SH-SY5Y (cell line): ENCODE measurements around the gene NTM.
A peak's percentile ranks its signal among the peaks of the same experiment; 100 is the strongest.

Source experiments
- GATA2 ChIP-seq: IDR thresholded peaks from 2 replicates; pipeline ENCODE4 v1.6.1; 2011; ENCODE audit warnings: mild to moderate bottlenecking, low read depth, low read length
- GATA3 ChIP-seq: IDR thresholded peaks from 2 replicates; pipeline ENCODE4 v1.6.1; 2011; ENCODE audit warnings: low read depth, mild to moderate bottlenecking, low read length, moderate library complexity

Gene NTM

GRCh38 chr11:131969261-131969660 is 598.8 kb downstream of the NTM start:
- TF ChIP-seq GATA3, result no peak
- no peak for TF ChIP-seq GATA2

- no peak for TF ChIP-seq GATA3
These were observed 602.6 kb downstream of the NTM start for GRCh38 chr11:131973061-131973460.

- no peak for TF ChIP-seq GATA2
- TF ChIP-seq GATA3, result no peak
These were observed 605.2 kb downstream of the NTM start for GRCh38 chr11:131975619-131976018.

- TF ChIP-seq GATA2 (no peak), GATA3 (no peak)
These were observed 605.6 kb downstream of the NTM start for GRCh38 chr11:131976021-131976420.

- TF ChIP-seq GATA3, result no peak
- no peak for TF ChIP-seq GATA2
These were observed 606.8 kb downstream of the NTM start for GRCh38 chr11:131977231-131977630.

DNA sequence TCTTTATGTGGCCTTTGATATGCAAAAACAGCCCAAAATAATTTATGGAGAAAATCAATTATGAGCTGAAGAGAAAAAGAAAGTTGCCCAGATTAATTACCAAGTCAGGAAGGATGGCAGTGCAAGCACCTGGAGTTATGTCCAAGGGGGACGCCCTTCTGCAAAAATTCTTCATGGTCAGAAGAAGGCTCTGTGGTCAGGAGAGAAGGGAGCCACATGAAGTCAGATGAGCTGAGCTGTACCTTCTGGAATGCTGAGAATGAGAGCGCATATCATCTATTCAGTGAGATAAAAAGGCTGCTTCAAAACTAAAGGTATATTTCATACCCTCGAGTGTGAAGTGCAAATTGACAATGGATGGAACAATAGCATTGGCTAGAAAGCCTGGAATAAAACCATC is 607.4 kb downstream of the NTM start:
- TF ChIP-seq GATA3 (no peak), GATA2 (no peak)

DNA sequence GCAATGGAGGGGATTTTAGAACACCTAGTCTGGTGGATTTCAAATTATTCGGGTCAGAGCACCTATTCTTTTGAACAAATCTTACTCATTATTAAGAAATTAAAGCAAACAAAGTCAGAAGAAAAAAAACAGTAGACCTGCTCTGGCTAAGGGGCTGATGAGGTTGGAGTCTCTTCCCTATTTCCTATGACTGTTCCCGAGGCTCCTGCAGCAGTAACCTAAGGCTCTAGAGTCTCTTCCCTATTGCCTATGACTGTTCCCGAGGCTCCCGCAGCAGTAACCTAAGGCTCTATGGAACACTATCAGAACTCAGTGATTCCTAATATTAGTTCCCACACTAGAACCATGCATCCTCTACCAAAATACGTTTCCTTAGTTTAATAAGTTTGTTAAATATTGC is 607.9 kb downstream of the NTM start:
- no peak for TF ChIP-seq GATA2

DNA sequence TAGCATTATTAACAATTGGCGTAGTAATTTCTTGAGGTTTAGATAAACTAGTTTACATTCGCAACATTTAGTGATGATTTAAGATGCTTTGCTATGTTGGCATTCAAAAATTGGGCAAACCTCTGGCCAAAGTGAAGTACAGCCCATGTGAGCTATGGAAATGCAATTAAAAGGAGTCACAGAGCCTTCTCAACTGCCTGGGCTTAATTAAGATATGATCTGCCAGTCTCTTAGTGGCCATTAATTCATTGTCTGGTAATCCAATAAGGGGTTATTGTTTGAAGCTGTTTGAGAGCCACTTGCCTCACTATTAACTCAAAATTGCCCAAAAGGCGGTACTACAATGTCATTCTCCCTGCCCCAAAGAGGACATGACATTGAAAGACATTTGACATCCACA is 608.9 kb downstream of the NTM start:
- peak; percentile 87 for TF ChIP-seq GATA2
- TF ChIP-seq GATA3, result peak; percentile 90

- TF ChIP-seq GATA3 (no peak), GATA2 (no peak)
These were observed 609.8 kb downstream of the NTM start for GRCh38 chr11:131980199-131980598.

DNA sequence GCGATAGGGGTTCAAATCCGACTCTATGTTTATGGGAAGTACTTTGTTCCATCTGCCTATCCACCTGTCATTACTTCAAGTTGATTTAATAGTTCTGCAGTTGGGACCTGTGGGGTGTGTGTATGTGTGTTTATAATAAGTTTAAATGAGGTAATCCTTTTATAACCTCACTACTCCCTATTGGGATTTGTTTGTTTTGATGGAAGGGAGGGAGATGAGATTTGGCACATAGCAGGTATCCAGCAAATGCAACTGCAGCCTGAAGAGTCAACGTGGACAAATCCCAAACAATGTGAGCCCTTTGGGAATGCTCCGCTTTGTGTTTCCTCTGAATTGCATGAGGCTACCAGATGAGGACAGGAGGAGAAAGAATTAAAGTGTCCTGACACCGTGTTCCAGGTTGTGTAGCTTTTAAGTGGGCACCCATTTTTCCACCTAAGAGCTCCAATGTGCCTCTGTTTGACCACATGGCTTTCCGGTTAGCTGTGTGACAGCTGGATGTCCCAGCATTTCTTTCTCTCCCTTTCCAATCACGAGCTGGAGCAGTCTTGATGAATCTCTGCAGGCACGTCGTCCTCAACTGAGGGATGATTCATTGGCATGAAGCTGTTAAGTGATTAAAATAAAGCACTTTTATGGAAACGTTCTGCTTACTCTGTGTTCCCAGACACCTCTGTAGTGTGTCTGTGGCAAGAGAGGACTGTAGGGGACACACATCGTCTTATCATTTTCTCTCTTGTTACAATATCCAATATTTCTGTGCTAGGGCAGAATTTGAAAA is 610.7 kb downstream of the NTM start:
- TF ChIP-seq GATA3 (no peak), GATA2 (no peak)

DNA sequence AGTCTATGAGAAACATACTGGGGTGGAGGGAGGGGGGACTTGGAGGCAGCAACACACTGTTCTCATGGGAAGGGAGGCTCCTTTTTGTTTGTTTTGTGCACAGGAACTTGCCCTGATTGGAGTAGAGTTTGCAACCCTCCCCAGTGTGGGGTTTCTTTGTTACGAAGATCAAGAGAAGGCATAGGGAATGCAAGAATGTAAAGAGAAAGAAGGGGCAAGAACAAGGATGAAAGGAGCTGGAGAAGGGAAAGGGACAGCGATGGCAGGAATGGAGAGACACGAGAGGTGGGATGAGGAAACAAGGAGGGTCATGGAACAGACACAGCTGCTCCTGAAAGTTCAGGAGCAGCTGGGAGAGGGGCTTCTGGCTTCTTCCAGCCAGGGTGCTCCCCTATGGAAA is 611.7 kb downstream of the NTM start:
- no peak for TF ChIP-seq GATA3
- no peak for TF ChIP-seq GATA2

DNA sequence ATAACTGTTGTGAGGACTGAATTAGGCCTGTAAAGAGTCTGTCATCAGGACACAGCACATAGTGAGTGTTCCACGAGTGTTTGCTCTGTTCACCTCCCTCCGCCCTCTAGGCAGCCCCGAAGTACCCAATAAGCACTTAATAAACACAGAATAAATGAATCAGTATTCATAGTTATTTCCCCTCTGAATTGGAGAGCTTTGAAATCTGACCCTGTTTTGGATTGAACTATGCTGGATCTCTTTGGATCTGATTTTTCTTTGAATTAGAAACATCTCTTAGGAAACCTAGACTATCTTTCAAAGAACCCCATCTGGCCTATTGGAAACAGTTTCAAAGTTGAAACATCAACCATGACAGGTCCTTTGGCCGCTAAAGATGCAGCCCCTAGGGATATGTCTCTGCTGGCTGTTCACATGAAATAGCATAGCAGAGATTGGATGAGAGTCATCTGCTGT is 615.5 kb downstream of the NTM start:
- TF ChIP-seq GATA3 (no peak), GATA2 (no peak)

- TF ChIP-seq GATA3 (no peak), GATA2 (no peak)
These were observed 617.3 kb downstream of the NTM start for GRCh38 chr11:131987703-131988102.

GRCh38 chr11:131991606-131992005 is 621.2 kb downstream of the NTM start:
- no peak for TF ChIP-seq GATA3
- no peak for TF ChIP-seq GATA2

- TF ChIP-seq GATA2 (no peak), GATA3 (no peak)
These were observed 622.8 kb downstream of the NTM start for GRCh38 chr11:131993246-131993645.

- TF ChIP-seq GATA2 (no peak), GATA3 (no peak)
These were observed 627.6 kb downstream of the NTM start for GRCh38 chr11:131998020-131998419.
